Right atrium auricular region (tissue), 2 donors: ENCODE data around the gene UTS2R. TPM values are rescaled to one million over a fixed set of nuclear protein-coding genes. Genes with fewer than 3 reads are reported as not detected.

Experiments
- DNase-seq: peaks from one replicate; pipeline ENCODE4 v3.0.0-alpha.2; 2019; ENCODE audit warnings: low spot score
- H3K27ac ChIP-seq, 2 donors: fragments of 200-600 bp; sonication (generic); 1 replicate in 1 of 2; 2 replicates in 1 of 2; pipeline ENCODE4 v1.5.1; 2016 to 2019
- H3K27me3 ChIP-seq, 2 donors: fragments of 200-600 bp; sonication (generic); one replicate each; pipeline versions ENCODE4 v1.5.1 to v1.6.0; 2017 to 2019
- H3K36me3 ChIP-seq: fragments of 200-600 bp; sonication (generic); one replicate; pipeline ENCODE4 v1.5.1; 2016
- H3K4me1 ChIP-seq, 2 donors: fragments of 200-600 bp; sonication (generic); one replicate each; pipeline versions ENCODE4 v1.5.1 to v1.6.0; 2017 to 2019
- H3K4me3 ChIP-seq, 2 donors: fragments of 200-600 bp; sonication (generic); 1 replicate in 1 of 2; 2 replicates in 1 of 2; pipeline ENCODE4 v1.5.1; 2017 to 2019; ENCODE audit warnings: mild to moderate bottlenecking in 1 of 2, moderate library complexity in 1 of 2
- H3K9me3 ChIP-seq, 2 donors: fragments of 200-600 bp; sonication (generic); one replicate each; pipeline ENCODE4 v1.5.1; 2019
- CTCF ChIP-seq, 2 donors: fragments of 200-600 bp; sonication (generic); IDR thresholded peaks; one replicate each; pipeline ENCODE4 v1.5.1; 2019; ENCODE audit warnings: antibody characterized with exemption in 2 of 2
- total RNA-seq, 2 donors: library from RNA; depleted of rRNA; stranded (reverse); fragments of >200 nt; gene quantifications; one replicate each; pipeline ENCODE4 v1.1.0, GENCODE V29; 2016

Gene UTS2R
- total RNA-seq, 2 donors from 2014 or later: 0.44 to 16.9 TPM

GRCh38 chr17:82392941-82393340 is 21.4 kb downstream of the UTS2R start:
- Histone ChIP-seq H3K4me1 (peaks cover 0 to 5% of the 10 kb centered on the region in 2 donors), H3K9me3 (no peaks in the 10 kb centered on the region), H3K36me3 (no peaks in the 10 kb centered on the region), H3K27ac (no peak overlapping the region), H3K4me3 (no peak overlapping the region), H3K27me3 (no peaks in the 10 kb centered on the region)
- DNase-seq: no peak
- no peak for TF ChIP-seq CTCF (IDR thresholded peaks at IDR 0.05)

GRCh38 chr17:82394278-82394677 is 22.7 kb downstream of the UTS2R start:
- no peaks in the 10 kb centered on the region for H3K36me3 ChIP-seq
- no peak overlapping the region for H3K27ac ChIP-seq
- H3K4me3 ChIP-seq: no peak overlapping the region
- TF ChIP-seq CTCF (IDR thresholded peaks at IDR 0.05): no peak
- H3K4me1 ChIP-seq: peaks cover 0 to 3% of the 10 kb centered on the region in 2 donors
- DNase-seq: no peak
- H3K9me3 ChIP-seq: no peaks in the 10 kb centered on the region
- H3K27me3 ChIP-seq: no peaks in the 10 kb centered on the region

- no peaks in the 10 kb centered on the region for H3K9me3 ChIP-seq
- TF ChIP-seq CTCF (IDR thresholded peaks at IDR 0.05): no peak
- no peak overlapping the region for H3K27ac ChIP-seq
- no peak overlapping the region for H3K4me3 ChIP-seq
- H3K4me1 ChIP-seq: peaks cover 0 to 7% of the 10 kb centered on the region in 2 donors
- peaks cover 7% of the 10 kb centered on the region for H3K36me3 ChIP-seq
- no peak for DNase-seq
- no peaks in the 10 kb centered on the region for H3K27me3 ChIP-seq
These were observed 25.3 kb downstream of the UTS2R start for GRCh38 chr17:82396601-82397435.

- Histone ChIP-seq H3K4me1 (peaks cover 0 to 7% of the 10 kb centered on the region in 2 donors), H3K36me3 (peaks cover 16% of the 10 kb centered on the region), H3K27ac (no peak overlapping the region), H3K4me3 (no peak overlapping the region), H3K9me3 (no peaks in the 10 kb centered on the region), H3K27me3 (no peaks in the 10 kb centered on the region)
- no peak for TF ChIP-seq CTCF (IDR thresholded peaks at IDR 0.05)
- DNase-seq: no peak
These were observed 26.1 kb downstream of the UTS2R start for GRCh38 chr17:82397449-82398335.

GRCh38 chr17:82399041-82399441 is 27.5 kb downstream of the UTS2R start:
- Histone ChIP-seq H3K27me3 (no peaks in the 10 kb centered on the region), H3K27ac (no peak overlapping the region), H3K4me3 (no peak overlapping the region), H3K9me3 (no peaks in the 10 kb centered on the region), H3K36me3 (peaks cover 27% of the 10 kb centered on the region), H3K4me1 (peaks cover 0 to 7% of the 10 kb centered on the region in 2 donors)
- no peak for DNase-seq
- no peak for TF ChIP-seq CTCF (IDR thresholded peaks at IDR 0.05)
